IPS-18c (cell line): ENCODE measurements around the gene TMEM209.
"Not testable (repeated sequence)": the region's sequence is repeated elsewhere in the genome, so short reads cannot be mapped to it uniquely, and the experiment has no call there.

Experiments used
- H3K4me3 ChIP-seq: 2 replicates; pipeline ENCODE4 v1.7.0; 2013; ENCODE audit warnings: low read depth, mild to moderate bottlenecking, low read length, moderate library complexity; ENCODE audit not compliant: insufficient read depth
- H3K9me3 ChIP-seq: one replicate; pipeline ENCODE4 v1.6.1; 2013; ENCODE audit warnings: mild to moderate bottlenecking, low read length, moderate library complexity; ENCODE audit not compliant: control insufficient read depth, insufficient read depth

Gene TMEM209

GRCh38 chr7:130187360-130187759, 17.8 kb downstream of the TMEM209 start:
- Histone ChIP-seq H3K9me3 (no peaks in the 10 kb centered on the region), H3K4me3 (no peak overlapping the region)

- not testable (repeated sequence) for H3K9me3 ChIP-seq, H3K4me3 ChIP-seq
These were observed 20.9 kb downstream of the TMEM209 start for GRCh38 chr7:130184349-130184748.

- no peak overlapping the region for H3K4me3 ChIP-seq
- H3K9me3 ChIP-seq = no peaks in the 10 kb centered on the region
These were observed 22.2 kb downstream of the TMEM209 start for GRCh38 chr7:130182990-130183389.

DNA sequence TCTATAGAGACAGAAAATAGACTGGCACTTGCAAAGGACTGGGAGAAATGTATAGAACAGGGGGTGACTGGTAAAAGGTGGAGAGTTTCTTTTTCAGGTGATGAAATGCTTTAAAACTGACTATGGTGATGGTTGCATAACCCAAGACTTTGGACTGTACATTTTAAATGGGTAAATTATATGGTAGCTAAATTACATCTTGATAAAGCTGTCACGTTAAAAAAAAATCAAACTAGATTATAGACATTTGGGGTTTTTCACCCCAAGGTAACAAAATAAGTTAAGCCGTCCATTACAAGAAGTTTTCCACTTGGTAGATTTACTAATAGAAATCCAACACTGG, 24.0 kb downstream of the TMEM209 start:
- no peak overlapping the region for H3K4me3 ChIP-seq

GRCh38 chr7:130180571-130181262, 24.5 kb downstream of the TMEM209 start:
- H3K4me3 ChIP-seq = no peak overlapping the region
- no peaks in the 10 kb centered on the region for H3K9me3 ChIP-seq

More for the DNA sequence above, 24.0 kb downstream of the TMEM209 start:
- no peaks in the 10 kb centered on the region for H3K9me3 ChIP-seq

- no peak overlapping the region for H3K4me3 ChIP-seq
- H3K9me3 ChIP-seq = no peaks in the 10 kb centered on the region
These were observed 25.6 kb downstream of the TMEM209 start for GRCh38 chr7:130179631-130180030.

- Histone ChIP-seq H3K4me3 (no peak overlapping the region), H3K9me3 (no peaks in the 10 kb centered on the region)
These were observed 27.0 kb downstream of the TMEM209 start for GRCh38 chr7:130178251-130178650.

DNA sequence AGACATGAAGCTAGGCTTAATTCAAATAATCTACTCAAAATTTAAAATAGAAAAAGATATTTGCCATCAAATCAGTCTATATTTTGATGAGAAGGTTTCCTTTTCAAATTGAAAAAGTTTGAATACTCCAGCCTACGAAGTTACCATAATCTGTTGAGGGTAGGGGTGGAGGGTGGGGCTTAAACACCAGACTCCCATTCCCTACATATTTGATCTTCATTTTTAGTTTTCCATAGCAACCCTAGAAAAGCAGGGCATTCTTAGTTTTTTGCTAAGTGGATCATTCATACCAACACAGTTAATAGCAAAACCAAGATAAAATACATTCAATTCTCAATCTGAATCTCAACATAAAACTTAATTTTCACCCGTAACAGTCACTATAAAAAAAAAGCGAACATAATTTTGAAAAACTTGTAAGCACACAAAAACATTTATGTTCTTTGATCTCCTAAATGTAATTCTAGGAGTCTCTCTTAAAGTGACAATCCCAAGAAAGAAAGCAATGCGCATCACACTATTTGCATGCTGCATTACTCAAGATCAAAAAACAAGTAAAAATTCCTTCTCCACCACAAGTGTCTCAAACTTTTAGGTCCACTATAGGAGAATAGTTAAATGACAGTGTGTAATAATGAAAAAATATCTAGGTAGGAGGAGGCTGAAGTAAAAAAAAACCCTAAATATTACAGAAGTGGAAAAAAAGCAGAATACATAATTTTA, 30.8 kb downstream of the TMEM209 start:
- Histone ChIP-seq H3K9me3 (no peaks in the 10 kb centered on the region), H3K4me3 (no peak overlapping the region)

DNA sequence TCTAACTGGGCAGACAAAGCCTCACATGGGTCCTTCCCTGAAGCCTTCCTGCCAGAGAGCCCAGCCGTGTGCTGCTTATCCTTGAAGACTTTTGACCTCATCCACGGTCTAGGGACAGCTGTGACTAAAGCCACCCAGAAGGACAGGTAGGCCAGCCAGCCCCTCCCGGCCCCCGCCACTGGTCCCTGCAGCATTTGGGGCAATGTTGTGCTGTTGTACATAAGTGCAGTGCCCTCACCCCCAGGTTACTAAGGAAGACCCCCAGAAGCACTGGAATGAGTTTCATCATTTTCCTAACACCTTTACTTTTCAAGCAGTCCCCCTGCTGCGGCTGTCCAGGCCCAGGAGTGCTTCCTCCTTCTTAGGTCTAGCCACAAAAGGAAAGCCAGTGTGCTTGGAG, 43.0 kb downstream of the TMEM209 start:
- Histone ChIP-seq H3K9me3 (no peaks in the 10 kb centered on the region), H3K4me3 (no peak overlapping the region)

DNA sequence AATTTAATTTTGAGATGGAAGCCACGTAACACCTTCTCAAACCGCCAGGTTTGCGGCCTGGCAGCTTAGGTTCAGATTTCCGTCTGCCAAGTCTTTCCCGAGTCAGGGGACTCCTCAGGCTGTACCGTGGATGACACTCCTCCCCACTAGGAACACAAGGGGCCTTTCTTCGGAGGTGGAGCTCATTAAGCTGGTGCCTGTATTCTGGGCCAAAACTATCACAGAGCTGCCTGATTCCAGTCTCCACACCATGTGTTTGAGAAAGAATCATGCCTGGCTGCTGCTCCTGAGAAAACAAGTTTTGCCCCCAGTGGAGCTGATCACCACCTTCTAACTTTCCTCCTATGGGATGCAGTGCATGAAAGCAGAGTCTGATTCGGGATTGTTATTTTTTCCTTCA, 44.8 kb downstream of the TMEM209 start:
- H3K9me3 ChIP-seq = no peaks in the 10 kb centered on the region
- H3K4me3 ChIP-seq = no peak overlapping the region

GRCh38 chr7:130160023-130160422, 45.2 kb downstream of the TMEM209 start:
- Histone ChIP-seq H3K9me3 (no peaks in the 10 kb centered on the region), H3K4me3 (no peak overlapping the region)

DNA sequence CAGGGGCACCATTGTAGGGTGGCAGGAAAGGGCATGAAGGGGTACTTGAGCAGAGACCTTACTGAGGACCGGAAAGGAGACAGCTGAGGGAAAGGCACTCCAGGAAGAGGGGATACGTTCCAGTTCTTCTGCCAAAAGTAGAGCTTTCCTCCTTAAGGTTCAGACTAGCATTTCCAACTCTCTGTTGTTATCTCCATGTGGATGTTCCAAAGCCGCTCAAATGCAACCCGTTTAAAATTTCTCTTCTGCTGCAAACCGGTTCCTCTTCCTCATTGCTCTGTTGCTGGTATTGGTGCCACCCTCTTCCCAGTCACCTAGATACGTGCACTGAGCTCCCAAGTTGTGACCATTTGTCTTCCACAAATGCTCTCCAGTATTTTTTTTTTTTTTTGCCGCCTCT, 47.5 kb downstream of the TMEM209 start:
- H3K4me3 ChIP-seq = no peak overlapping the region

GRCh38 chr7:130156140-130156539, 49.1 kb downstream of the TMEM209 start:
- Histone ChIP-seq H3K9me3 (no peaks in the 10 kb centered on the region), H3K4me3 (no peak overlapping the region)

More for the DNA sequence above, 47.5 kb downstream of the TMEM209 start:
- no peaks in the 10 kb centered on the region for H3K9me3 ChIP-seq

DNA sequence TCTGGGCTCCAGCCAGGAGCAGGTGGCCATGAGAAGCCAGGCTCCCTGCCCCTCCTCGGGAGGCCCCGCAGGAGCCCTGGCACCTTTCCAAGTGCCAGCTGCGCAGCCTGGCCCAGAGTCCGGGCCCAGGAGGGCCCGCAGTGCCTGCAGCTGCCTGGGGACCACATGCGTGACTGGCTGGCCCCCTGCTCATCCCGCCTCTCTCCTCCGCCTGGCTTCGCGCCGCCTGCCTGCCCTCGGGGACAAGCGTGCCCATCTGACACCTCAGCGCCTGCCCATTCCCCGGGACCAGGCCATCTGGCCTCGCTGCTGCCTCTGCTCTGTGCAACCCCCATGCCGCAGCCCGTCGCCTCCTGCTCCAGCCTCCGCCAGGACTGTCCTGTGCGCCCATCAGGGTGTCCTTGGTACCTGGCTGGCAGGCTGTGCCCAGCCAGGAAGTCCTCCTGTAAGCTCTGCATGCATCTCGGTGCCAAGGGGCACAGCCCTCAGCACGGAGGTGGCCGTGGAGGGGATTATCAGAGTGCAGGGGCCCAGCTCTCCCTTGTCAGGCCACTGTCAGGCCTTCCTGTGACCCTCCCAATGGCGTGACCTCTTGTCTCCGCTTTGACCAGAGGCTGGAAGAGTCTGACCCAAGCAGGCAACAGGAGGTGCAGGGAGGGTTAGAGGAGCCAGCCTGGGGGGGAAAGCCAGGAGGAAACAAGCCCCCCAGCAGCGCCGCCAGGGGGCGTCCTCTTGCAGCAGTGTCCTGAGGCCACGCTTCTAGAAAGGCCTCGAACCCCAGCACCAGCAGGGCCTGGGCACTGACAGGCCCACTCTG, 50.5 kb downstream of the TMEM209 start:
- Histone ChIP-seq H3K9me3 (no peaks in the 10 kb centered on the region), H3K4me3 (no peak overlapping the region)

GRCh38 chr7:130154131-130154500, 51.1 kb downstream of the TMEM209 start:
- Histone ChIP-seq H3K9me3 (no peaks in the 10 kb centered on the region), H3K4me3 (no peak overlapping the region)

GRCh38 chr7:130153211-130153908, 51.8 kb downstream of the TMEM209 start:
- H3K9me3 ChIP-seq = no peaks in the 10 kb centered on the region
- H3K4me3 ChIP-seq = no peak overlapping the region

DNA sequence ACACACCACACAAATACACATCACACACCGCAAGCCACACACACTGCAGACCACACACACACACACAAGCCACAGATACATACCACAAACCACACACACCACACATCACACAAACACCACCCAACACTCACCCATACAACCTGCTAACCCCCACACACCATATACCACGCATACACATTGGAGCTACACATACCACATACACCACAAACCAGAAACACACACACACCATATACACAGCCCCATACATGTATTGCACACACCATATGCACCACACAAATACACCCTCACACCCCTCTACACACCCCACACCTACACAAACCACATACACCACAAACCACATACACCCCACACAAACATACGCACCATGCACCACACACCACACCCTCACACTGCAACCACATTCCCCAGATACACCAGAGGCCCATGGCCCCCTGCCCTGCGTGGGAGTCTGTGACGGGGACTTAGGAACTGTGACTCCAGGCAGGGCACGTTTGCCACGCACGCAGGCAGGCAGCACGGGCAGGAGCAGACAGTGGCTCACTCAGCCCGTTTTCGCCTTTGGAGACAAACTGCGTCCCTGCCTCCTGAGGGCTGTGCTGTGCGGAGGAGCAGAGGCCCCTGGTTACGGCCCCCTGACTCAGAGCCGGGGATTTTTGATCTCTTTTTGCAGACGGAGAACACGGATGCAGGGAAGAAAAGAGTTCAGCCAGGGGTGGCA, 52.6 kb downstream of the TMEM209 start:
- Histone ChIP-seq H3K4me3 (no peak overlapping the region), H3K9me3 (no peaks in the 10 kb centered on the region)
